ENCODE data around the gene PATE4.

GRCh38 chr11:125887373-125888324 lies 54.5 kb downstream of the PATE4 start, which contains the start of gene HYLS1:
- TF ChIP-seq CTCF (IDR thresholded peaks at IDR 0.05) = peak in 1 of 4 experiments; percentile 19
- peak; percentile 85 to 95 (median 90) for TF ChIP-seq POLR2AphosphoS5 (IDR thresholded peaks at IDR 0.05)
- peak; percentile 30 to 48 for TF ChIP-seq POLR2A (IDR thresholded peaks at IDR 0.05)
- peak in 1 of 4 donors; percentile 24 for TF ChIP-seq EP300 (IDR thresholded peaks at IDR 0.05)
